DMS153 treated with DMSO at 0.1 percent for 48 hours (cell line): ENCODE results near the gene PXMP2.
"Not testable (repeated sequence)": the region's sequence is repeated elsewhere in the genome, so short reads cannot be mapped to it uniquely, and the experiment has no call there.

Source experiments
- DNase-seq: peaks from one replicate; lab custom pipeline; 2025; ENCODE audit not compliant: unreplicated experiment; lab: John Stamatoyannopoulos, UW

PXMP2 gene

GRCh38 chr12:132747395-132747794 lies 60.0 kb downstream of the PXMP2 start:
- DNase-seq, result no peak

DNA sequence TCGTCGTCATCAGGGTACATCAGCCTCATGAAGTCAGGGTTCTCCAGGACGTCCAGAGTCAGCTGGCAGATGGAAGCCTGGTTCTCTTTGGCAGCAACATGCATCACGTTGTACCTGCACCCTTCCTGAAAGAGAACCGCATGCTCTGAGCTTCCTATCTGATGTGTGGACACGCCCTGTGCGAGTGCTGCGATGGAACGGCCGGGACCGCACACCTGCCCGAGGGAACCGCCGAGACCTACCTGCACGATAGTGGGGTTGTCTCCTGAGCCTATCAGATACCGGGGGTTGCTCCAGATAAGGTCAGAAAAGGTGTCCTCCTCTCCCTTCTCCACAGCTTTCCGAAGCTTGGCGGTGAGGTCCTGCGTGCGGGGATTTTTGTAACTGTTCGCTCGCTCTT lies 60.5 kb downstream of the PXMP2 start:
- DNase-seq, result no peak

DNA sequence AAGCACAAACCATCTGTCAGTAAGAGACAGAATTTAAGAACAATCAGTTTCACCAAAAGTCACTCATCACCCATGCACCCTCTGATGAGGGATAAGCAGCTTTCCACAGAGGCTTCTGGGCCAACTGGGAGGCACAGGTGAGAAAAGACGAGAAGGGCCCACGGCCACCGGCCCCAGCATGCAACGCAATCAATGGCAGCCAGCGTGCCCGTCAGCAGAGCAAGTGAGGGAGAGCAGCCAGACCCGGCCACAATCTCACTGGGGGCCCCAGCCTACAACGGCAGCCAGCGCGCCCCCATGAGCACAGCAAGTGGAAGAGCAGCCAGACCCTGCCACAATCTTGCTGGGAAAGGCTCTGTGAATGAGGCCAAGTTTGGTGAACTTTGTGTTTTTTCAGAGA lies 60.9 kb downstream of the PXMP2 start:
- DNase-seq, result no peak

GRCh38 chr12:132753670-132754069 lies 66.3 kb downstream of the PXMP2 start:
- DNase-seq, result not testable (repeated sequence)

GRCh38 chr12:132754160-132754932 lies 67.0 kb downstream of the PXMP2 start:
- no peak for DNase-seq
